GM23338 (cell line): ENCODE measurements around the gene SUSD4. TPM values are rescaled to one million over a fixed set of nuclear protein-coding genes. Genes with fewer than 3 reads are reported as not detected.

Experiments used
- ETS1 ChIP-seq: IDR thresholded peaks from 2 replicates; pipeline ENCODE4 v1.6.1; 2016; ENCODE audit warnings: antibody characterized with exemption
- ZNF462 ChIP-seq: fragments of 250-450 bp; sonication (Bioruptor Pico); IDR thresholded peaks from 2 replicates; pipeline ENCODE4 v1.5.0; 2020; ENCODE audit warnings: mild to moderate bottlenecking, moderate library complexity
- polyA plus RNA-seq: library from polyadenylated mRNA; unstranded; fragments of >200 nt; fragmentation: Nextera tagmentation; extraction: Ambion mirVana; gene quantifications from 2 replicates; pipeline ENCODE4 v1.2.1, GENCODE V29; 2016
- total RNA-seq: library from RNA; depleted of rRNA; stranded (reverse); fragments of >200 nt; shearing (Covaris generic); gene quantifications from 2 replicates; pipeline ENCODE4 v1.2.3, GENCODE V29; 2014
- TF ChIP-seq, protein P1 (sequence below): IDR thresholded peaks from one replicate; pipeline ENCODE4 v1.6.1; 2018; ENCODE audit warnings: antibody characterized with exemption; ENCODE audit not compliant: unreplicated experiment

SUSD4 gene
- total and polyA plus RNA-seq, 2 experiments from 2014 or later, result 2.3 to 3.6 TPM

DNA sequence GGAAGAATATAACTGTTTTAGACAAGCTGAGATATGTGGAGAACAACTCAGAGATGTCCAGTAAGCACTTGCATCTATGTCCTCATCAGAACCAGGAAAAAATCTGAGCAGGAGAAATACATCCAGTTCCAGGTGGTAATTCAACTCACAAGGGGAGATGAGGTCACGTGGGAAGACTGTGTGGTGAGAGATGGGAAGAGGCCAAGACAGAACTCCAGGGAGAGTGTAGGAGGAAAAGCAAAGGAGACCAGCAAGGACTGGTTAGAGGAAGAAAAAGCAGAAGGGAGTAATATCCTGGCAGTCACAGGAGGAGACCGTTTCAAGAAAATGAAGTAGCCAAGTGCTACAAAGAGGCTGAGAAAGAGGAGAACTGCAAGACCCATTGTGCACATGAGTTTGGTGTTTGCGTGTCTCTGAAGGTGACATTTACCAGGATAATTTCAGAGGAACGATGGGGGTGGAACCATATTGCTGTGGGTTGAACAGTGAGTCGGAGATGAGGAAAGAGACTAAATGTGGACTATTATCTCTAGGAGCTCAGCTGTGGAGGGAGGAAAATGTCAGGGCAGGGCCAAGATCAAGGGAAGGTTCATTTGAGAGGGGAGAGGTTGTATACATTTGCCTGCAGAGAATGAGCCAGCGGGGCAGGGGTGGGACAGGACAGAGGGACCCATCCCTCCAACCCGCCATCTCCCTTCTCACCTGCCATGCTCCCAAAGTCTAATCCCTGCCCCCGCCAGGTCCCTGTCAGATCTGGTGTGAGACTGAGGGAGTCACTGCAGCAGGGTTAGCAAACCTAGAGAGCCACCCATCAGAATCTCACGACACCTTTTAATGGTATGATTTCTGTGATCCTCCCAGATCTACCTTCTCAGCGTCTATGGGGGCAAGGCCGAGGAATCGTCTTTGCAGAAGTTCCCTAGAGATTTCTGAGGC is 24.9 kb downstream of the SUSD4 start (continued):
- TF ChIP-seq ZNF462, result no peak
- TF ChIP-seq ETS1, result no peak
- TF ChIP-seq, protein P1, sequence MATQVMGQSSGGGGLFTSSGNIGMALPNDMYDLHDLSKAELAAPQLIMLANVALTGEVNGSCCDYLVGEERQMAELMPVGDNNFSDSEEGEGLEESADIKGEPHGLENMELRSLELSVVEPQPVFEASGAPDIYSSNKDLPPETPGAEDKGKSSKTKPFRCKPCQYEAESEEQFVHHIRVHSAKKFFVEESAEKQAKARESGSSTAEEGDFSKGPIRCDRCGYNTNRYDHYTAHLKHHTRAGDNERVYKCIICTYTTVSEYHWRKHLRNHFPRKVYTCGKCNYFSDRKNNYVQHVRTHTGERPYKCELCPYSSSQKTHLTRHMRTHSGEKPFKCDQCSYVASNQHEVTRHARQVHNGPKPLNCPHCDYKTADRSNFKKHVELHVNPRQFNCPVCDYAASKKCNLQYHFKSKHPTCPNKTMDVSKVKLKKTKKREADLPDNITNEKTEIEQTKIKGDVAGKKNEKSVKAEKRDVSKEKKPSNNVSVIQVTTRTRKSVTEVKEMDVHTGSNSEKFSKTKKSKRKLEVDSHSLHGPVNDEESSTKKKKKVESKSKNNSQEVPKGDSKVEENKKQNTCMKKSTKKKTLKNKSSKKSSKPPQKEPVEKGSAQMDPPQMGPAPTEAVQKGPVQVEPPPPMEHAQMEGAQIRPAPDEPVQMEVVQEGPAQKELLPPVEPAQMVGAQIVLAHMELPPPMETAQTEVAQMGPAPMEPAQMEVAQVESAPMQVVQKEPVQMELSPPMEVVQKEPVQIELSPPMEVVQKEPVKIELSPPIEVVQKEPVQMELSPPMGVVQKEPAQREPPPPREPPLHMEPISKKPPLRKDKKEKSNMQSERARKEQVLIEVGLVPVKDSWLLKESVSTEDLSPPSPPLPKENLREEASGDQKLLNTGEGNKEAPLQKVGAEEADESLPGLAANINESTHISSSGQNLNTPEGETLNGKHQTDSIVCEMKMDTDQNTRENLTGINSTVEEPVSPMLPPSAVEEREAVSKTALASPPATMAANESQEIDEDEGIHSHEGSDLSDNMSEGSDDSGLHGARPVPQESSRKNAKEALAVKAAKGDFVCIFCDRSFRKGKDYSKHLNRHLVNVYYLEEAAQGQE, result no peak
